HG03378 (cell line): ENCODE results near the gene CHMP4B.

Experiments used
- ATAC-seq: cut with Tn5 transposase; IDR thresholded peaks from one replicate; pipeline ENCODE4 v1.9.1; 2021; ENCODE audit warnings: mild to moderate bottlenecking, moderate library complexity; ENCODE audit not compliant: unreplicated experiment

CHMP4B gene, protein sequence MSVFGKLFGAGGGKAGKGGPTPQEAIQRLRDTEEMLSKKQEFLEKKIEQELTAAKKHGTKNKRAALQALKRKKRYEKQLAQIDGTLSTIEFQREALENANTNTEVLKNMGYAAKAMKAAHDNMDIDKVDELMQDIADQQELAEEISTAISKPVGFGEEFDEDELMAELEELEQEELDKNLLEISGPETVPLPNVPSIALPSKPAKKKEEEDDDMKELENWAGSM

DNA sequence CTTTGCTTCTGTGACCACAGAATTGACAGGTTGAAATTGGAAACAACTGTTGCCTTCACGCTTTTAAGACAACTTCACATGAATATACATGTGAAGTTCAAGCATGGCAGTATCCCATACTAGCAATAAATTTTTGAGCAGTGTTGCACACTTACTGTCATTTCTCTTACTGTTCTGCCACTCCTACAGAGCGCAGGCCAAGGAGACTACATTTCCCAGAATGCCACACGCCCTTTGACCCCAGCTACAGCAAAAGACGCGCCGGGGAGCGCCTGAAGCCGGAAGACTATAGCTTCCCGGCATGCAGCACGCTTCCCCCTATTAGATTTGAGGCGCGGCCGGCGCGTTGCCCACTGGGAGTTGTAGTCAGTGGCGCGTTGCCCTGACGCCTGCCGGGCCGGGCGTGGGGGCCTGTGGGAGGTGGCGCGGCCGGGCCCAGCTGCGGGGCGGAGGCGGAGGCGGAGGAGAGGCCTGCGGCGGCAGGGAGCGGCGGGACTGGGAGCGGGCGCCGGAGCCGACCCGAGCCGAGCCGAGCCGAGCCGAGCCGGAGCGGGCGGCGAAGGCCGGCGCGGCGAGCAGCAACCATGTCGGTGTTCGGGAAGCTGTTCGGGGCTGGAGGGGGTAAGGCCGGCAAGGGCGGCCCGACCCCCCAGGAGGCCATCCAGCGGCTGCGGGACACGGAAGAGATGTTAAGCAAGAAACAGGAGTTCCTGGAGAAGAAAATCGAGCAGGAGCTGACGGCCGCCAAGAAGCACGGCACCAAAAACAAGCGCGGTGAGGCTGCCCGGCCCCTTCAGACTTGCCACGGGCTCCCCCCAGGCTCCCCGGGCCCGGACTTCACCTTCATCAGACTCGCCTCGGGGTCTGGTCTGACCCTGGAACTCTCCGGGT lies at the start of gene CHMP4B:
CHMP4B (plus strand) TSS at position 464 of the 891 bp plus-strand sequence; CDS start at position 585, 121 bp downstream.
- peak; percentile 86 for ATAC-seq

DNA sequence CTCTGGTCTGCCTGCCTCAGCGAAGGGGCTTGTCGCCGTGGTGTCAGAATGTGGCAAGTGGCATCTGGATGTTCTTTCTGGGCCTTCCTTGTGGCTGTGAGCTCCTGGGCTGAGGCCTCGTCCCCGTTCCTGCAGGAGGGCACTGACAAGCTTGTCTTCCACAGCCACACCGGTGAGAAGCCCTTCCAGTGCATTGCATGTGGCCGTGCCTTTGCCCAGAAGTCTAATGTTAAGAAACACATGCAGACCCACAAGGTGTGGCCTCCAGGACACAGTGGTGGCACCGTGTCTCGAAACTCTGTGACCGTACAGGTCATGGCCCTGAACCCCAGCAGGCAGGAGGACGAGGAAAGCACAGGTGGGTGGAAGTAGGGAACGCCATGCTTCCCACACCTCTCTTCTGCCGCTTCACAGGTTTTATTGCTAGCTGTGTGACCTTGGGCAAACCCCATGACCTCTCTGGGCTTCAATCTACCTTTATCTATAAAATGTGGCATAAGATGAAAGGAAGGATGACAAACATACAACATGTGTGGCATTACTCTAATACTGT lies 49.4 kb upstream of the CHMP4B start:
- ATAC-seq: no peak

DNA sequence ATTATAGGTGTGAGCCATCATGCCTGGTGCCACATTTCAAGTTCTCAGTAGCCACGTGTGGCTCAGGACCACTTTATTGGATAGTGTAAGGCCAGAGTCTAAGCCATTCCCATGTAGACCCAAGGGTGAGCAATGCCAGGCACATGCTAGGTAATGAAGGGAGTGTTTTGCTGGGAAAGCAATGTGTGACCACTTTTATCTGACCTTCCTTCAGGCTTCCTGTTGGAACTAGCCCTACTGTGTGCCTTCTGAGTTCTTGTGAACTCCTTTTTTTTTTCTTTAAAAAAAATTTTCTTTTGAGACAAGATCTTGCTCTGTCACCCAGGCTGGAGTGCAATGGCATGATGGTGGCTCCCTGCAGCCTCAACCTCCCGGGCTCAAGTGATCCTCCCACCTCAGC lies 46.0 kb upstream of the CHMP4B start:
- ATAC-seq: no peak

DNA sequence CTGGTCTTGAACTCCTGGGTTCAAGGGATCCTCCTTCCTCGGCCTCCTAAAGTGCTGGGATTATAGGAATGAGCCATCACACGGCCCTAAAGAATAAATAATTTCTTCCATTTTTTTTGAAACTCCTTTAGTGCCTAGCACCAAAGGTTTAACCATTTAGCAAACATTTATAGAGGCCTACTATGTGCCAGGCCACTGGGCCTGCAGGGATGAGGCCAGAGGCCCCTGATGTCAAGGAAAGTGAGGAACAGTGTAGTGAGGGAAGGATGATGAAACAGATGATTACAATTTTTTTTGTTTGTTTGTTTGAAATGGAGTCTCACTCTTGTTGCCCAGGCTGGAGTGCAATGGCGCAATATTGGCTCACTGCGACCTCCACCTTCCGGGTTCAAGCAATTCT lies 45.6 kb upstream of the CHMP4B start:
- no peak for ATAC-seq

DNA sequence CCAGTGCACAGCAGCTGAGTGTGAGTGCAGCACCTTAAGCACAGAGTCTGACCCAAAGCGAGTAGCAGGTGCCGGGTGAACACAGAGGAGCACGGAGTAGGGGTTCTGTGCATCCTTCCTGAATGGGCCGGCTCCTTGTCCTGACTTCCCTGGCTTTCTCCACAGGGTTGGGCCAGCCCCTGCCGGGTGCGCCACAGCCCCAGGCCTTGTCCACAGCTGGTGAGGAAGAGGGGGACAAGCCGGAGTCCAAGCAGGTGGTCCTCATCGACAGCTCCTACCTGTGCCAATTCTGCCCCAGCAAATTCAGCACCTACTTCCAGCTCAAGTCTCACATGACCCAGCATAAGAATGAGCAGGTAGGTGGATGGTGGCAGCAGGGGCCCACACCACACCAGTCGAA lies 44.5 kb upstream of the CHMP4B start:
- ATAC-seq: no peak

DNA sequence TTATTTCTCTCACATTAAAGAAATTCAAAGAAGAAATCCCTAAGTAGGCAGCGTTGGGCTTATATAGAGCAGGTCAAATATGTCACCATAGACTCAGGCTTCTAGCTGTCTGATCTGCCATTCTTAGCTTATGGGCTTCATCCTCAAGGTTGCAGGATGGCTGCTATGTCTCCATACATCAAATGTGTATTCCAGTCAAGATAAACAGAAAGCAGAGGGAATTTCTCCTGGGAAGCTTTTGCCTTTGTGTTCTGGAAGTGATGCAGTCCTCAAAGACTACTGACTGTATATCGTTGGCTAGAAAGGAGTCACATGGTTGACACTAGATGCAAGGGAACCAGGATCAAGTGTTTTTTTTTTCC lies 43.4 kb upstream of the CHMP4B start:
- ATAC-seq: no peak

DNA sequence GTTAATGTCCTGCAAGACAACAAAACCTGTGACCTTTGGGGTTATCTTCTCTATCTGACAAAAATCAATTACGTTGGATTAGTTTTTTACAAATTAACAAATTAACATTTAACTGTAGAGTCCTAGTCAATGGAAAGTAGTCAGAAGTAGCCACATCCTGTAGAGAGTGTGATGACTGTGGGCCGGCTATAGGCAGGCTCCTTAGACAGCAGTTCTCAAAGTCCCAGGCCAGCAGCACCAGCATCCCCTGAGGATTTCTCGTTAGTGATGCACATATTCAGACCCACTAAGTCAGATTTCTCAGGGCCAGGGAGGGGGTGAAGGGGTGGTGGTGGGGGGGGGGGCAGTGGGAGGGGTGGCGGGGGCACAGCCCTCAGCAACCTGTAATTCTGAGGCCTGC lies 42.1 kb upstream of the CHMP4B start:
- ATAC-seq: no peak

DNA sequence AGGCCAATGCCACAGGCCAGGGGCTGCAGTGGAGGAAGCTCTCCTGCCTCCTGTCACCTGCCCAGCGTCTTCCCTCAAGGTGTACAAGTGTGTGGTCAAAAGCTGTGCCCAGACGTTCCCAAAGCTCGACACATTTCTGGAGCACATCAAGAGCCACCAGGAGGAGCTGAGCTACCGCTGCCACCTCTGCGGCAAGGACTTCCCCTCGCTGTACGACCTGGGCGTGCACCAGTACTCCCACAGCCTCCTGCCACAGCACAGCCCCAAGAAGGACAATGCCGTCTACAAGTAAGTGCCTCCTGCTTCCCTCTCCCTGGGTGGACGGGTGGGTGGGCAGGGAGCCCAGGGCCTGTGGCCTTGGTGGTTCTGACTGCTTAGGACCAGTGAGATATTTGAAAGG lies 41.1 kb upstream of the CHMP4B start:
- no peak for ATAC-seq

DNA sequence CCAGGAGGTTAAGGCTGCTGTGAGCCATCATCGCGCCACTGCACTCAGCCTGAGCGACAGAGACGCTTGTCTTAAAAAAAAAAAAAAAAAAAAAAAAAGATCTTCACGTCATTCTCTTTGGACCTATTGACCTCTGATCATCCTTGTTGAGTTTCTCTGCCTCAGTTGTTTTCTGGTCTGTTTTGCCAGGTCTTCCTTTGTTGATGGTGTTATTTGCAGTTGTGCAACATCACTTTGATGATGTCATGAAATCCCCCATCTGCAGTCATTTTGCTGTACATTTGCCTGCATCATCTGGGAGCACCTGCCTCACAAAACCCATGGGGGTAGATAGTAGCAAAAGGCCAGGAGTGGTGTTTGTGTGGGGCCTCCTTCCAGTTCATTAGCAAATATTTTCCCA lies 39.2 kb upstream of the CHMP4B start:
- no peak for ATAC-seq

DNA sequence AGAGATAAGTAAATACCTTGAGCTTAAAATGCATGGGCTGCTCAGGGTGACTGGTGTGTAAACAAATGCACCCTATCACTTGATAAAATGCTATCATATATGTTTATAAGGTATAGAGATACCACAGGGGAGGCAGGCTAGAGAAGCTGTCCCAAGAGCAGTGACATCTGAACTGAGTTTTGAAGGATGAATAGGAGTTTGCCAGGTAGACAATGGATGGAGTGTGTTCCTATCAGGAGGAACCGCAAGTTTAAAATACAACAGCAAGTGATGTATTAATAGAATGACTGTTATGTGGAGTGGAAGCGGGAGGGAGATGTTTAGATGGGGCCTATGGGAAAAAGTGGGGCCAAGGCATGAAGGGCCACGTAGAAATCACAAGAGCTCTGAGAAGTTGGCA lies 38.7 kb upstream of the CHMP4B start:
- no peak for ATAC-seq

DNA sequence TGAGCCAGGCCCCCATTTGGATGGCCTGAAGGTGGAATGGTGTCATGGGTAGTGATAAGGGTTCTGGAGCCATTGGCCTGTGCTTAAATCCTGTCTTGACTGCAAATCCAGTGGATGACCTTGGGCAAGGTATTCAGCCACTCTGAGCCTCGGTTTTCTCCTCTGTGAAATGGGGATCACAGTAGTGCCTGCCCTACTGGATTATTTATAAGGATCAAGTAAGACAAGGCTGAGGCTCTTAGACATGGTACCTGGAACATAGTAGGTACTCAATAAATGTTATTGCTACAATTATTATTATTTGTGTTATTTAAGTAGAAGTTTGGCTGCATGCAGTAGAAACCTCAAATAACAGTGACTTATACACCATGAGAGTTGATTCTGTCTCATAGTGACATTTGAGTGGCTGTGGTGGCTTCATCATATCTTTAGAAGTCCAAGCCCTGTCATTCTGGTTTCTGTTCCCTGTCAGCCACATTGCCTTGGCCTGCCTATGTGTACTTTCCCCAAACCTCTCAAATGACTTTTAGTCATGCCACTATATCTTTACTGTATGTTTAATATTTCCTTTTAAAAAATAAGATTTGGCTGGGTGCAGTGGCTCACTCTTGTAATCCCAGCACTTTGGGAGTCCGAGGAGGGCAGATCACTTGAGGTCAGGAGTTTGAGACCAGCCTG lies 37.6 kb upstream of the CHMP4B start:
- peak; percentile 58 for ATAC-seq

DNA sequence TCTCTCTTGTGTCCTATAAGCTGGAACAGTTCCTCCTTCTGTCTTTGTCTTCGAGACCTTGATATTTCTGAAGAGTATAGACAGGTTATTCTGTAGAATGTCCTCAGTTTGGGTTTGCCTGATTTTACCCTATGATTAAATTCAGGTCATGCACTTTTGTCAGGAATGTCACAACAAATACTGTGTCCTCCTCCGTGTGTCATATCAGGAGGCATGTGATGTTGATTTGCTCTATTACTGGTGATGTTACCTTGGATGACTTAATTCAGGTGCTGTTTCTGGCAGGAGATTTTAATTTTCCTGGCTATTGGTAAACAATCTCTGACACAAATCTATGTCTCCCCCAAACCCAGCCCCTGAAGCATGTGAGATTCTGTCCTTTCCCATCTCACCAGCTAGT lies 33.3 kb upstream of the CHMP4B start:
- no peak for ATAC-seq

DNA sequence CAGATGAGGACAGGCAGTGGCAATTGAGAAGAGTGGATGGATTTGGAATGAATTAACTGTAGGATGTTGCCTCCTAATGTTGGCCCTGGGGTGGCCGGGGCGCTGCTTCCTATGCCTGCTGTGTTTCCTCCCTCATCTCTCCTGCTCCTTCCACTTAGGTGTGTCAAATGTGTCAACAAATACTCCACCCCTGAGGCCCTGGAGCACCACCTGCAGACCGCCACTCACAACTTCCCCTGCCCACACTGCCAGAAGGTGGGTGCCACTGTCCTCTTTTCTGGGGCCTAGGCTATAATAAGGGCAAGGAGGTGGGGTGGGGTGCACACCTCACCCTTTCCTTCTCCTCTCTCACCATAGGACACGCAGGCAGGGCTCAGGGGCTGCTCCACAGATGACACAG lies 30.0 kb upstream of the CHMP4B start:
- no peak for ATAC-seq

DNA sequence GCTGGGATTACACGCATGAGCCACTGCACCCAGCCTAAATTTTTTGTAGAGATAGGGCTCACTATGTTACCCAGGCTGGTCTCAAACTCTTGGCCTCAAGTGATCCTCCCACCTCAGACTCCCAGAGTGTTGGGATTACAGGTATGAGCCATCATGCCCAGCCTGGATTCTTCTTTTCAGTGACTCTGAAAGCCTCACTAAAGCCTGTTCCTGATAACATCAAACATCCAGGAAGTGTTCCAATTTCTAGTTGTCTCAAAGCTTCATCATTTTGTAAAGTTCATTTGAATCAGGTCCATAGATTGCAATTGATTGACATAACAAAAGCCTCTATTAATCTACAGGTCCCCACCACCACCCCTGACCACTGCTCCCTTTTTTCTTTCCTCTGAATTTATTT lies 29.2 kb upstream of the CHMP4B start:
- ATAC-seq: no peak

DNA sequence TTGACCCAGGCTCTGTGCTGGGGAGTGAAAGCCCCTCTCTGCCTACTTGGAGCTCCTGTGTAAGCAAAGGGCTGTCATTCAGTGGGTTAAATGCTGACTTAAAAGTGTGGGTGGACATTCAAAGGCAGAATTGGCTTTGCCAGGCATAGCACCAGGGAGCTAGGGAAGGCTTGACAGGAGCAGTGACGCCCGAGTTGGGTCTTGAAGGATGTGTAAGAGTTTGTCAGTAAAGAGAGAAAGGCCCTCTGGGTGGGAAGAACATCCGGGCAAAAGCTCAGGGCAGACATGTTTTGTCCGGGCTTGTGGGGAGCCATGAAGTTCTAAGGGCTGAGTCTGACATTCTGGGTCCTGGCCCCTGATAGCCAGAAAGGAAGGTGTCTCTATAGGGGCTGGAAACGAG lies 27.9 kb upstream of the CHMP4B start:
- ATAC-seq: no peak

DNA sequence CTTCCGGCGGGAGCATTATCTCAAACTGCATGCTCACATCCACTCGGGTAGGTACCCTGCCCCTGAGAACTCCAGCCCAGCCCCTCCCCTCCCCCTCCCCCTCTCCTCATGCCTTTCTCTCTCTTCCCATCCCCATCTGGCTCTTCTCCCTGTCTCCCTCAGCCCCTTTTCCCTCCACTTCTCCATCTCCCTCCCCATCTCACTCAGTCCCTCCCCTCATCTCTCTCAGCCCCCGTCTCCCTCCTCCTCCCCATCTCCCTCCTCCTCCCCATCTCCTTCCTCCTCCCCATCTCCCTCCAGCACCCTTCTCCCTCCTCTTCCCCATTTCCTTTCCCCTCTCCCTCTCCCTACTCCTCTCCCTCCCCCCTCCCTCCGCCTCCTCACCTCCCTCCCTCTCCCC lies 27.3 kb upstream of the CHMP4B start:
- ATAC-seq: no peak

DNA sequence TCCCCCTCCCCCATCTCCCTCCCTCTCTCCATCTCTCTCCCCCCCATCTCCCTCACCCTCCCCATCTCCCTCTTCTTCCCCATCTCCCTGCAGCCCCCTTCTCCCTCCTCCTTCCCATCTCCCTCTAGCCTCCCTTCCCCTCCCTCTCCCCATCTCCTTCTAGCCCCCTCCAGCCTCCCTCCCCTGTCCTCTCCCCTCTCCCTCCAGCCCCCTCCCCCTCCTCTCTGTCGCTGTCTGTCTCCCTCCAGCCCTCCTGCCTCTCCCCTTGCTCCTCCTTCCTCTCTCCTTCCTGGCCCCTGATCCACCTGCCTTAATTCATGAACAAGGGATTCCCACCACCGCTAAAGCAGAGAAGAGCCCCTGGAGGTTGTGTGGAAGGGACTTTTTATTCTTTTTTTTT lies 26.9 kb upstream of the CHMP4B start:
- ATAC-seq: no peak

DNA sequence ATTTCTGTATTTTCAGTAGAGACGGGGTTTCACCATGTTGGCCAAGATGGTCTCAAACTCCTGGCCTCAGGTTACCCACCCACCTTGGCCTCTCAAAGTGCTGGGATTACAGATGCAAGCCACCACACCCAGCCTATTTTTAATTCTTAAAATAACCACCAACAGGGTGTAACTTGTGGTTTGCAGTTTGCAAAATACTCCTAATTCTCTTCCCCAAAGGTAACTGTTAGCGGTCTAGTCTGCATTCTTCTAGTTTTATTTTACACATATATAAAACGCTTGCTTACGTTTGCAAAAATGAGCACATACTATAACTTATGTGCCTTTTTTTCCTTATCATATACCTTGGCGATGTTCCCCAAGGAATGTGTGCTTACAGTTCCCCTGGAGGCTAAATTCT lies 25.6 kb upstream of the CHMP4B start:
- no peak for ATAC-seq

DNA sequence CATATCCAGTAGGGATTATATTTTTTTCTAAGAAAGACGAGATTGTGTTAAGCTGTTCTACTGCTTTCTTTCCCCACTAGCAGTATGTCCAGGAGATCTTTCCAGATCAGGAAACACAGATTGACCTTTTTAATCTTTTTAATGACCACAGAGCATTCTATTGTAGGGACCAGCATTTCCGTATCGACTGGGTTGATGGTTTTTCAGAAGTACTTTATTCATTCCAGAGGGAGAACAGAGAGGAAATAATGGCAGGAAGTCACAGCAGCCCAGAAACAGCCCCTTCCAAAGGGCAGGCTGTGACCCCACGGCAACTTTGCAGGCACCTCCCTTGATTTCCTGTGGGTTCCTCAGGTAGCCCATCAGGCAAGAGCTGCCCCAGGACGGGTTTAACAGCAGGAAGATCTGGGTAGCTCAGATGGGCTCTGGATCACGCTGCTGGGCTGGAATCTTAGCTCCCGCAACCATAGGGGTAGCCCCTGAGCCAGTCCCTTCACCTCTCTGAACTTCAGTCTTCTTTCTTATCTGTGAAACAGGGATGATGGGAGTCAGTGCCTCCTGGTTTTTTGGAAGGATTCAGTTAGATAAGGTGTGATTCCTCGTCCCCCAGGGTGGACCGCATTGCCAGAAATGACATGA lies 23.8 kb upstream of the CHMP4B start:
- ATAC-seq: no peak

DNA sequence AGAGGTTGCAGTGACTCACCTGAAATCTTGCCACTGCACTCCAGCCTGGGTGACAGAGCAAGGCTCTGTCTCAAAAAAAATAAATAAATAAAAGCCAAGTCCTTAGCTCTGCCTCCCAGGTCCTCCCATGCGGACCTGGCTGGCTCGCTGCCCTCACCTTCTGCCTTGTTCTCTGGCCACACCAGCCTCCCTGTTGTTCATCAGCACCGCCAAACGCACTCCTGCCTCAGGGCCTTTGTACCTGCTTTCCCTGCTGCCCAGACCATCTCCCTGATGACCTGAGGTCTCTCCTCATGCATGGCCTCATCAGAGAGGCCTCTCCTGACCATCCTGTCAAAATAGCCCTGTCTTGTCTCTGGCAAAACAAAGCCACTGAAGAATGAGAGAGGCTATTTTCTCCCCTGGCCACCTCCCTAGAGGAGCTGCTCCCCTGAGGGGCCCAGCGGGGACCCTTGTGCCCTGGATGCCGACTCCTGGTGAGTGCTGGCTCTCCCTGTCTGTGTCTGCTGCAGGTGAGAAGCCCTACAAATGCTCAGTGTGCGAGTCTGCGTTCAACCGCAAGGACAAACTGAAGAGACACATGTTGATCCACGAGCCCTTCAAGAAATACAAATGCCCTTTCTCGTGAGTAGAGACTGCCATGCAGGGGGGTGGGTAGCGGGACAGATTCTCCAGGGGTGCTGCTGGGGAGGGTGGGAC lies 22.6 kb upstream of the CHMP4B start:
- ATAC-seq: no peak
